ENCODE measurements around the gene DLEC1.
"Not testable (repeated sequence)": the region's sequence is repeated elsewhere in the genome, so short reads cannot be mapped to it uniquely, and the experiment has no call there.

The DLEC1 gene

DNA sequence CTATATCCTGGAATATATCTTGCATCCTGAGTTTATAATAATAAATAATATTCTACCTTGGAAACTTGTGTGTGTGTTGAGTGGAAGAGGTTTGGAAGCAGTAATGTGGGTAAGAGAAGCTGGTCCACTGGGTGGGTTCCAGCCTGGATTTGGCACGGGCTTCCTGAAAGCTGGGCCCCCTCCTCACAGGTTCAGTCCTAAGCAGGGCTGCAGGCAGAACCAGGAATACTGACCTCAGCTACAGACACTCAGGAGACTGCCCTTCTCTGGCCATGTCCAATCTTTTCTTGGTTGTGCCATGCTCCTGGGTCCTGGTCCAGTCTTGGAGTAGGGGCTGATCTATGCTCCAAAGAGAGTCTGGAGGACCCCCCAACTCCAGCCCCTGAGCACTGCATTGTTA is 104.0 kb downstream of the DLEC1 start:
- DNase-seq = no peak

DNA sequence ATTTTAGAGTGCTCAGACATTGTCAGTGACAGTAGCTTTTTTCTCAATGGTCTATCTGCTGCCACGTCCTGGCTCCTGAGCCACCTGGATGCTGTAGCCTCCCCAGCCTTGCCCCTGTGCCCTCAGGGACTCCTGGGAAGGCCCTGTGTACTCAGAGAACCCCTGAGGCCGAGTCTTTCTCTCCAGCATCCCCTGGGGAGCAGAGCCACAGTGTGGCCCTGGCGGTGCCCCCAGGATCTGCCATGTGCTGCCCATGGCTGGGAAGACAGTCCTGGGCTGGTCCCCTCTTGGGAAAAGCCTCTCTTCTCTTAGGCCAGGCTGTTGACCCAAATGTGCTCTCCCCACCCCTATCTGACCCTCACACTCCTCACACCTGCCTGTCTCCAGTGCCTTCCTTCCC is 104.5 kb downstream of the DLEC1 start:
- DNase-seq = no peak

DNA sequence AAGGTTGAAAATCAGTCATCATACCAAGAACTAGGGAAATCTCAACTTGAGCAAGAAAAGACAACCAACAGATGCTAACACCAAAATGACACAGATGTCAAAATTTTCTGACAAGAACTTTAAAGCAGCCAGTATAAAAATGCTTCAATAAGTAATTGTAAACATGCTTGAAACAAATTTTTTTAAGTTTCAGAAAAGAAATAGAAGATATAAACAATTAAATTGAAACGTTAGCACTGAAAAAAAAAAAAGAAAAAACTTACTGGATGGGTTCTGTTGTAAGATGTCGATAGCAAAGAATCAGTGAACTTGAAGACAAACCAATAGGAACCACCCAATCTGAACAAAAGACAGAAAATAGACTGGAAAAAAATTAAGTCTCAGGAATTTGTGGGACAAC is 107.5 kb downstream of the DLEC1 start:
- DNase-seq = no peak

- DNase-seq = peak; percentile 75
Measured at GRCh38 chr3:38147421-38147820, 108.4 kb downstream of the DLEC1 start.

DNA sequence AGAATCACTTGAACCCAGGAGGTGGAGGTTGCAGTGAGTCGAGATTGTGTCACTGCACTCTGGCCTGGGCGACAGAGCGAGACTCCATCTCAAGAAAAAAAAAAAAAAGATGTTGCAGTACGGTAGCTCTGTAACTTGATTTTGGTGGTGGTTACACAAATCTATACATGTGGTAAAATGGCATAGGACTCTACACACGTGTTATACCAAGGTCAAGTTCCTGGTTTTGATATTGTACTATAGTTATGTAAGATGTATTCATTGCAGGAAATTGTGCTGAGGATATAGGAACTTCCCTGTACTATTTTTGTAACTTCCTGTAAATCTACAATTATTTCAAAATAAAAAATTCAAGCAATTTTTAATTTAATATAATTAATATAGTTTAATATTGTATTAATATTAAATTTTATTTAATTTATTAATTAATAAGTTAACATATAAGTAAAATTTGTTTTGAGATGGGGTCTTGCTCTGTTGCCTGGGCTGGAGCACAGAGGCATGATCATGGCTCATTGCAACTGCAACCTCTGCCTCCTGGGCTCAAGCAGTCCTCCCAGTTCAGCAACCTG is 109.4 kb downstream of the DLEC1 start:
- DNase-seq = peak; percentile 92

GRCh38 chr3:38149708-38150107 is 110.7 kb downstream of the DLEC1 start:
- DNase-seq = peak; percentile 82

DNA sequence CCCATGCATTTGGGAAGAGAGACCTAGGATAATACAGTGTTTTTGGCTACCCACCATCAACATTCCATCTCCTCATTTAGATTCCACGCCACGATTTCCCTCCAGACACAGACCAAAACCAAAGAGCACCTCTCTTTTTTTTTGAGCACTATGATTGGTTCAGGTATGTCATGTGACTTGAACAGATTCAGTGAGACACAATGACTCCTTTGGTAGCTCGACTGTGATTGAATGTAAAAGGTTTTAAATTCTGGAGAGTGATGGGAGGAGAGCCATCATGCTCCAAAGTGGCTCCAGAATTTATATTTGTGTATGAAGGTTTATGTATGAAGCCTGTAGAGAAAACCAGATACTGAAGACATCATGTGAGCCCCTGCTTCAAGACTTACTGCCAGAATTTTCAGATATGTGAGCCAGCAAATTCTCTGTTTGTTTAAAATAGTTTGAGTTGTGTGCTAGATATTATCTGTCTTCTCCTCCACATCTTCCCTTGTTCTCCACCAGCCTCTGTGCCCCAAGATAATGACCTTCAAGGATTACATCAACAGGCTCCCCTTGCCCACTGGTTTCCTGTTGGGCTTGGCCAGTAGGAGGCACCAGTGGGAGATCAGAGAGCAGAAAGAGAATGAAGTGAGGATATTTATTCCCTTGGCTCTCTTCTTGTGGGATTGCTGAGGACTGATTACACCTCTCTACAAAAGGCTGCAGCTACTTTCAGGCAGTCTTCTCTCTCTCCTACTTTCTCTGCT is 111.9 kb downstream of the DLEC1 start:
- no peak for DNase-seq

- DNase-seq = no peak
Measured at GRCh38 chr3:38151667-38152265, 112.8 kb downstream of the DLEC1 start.

GRCh38 chr3:38152609-38153008 is 113.6 kb downstream of the DLEC1 start:
- no peak for DNase-seq

- no peak for DNase-seq
Measured at GRCh38 chr3:38153221-38153620, 114.2 kb downstream of the DLEC1 start.

- DNase-seq = no peak
Measured at GRCh38 chr3:38154033-38154494, 115.1 kb downstream of the DLEC1 start.

DNA sequence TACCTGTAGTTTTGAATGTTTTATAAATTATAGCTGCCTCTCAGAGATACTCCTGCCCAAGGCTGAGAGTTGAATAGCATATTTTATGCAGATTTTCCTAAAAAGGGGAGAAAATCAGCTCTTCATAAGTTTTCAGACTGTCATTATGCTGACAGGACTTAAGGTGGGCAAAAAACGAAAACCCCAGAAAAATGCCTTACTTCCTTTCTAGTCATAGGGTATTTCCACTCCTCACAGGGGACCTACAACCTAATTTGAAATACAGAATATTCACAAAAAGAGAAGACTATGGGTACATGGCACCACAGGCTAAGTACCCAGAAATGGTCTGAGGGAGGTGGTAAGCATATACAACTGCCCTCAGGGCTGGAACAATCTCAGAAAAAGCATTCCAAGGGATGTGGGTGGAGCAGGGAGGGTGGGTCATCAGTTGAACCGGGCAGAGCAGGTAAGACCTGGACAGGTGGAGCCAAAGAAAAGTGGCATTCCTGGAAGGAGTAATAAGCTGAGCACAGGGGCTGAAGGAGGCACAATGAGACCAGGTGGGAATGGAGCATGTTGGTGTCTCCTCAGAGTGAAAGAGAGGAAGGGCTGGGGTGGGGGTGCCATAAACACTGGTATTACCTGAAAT is 115.7 kb downstream of the DLEC1 start:
- no peak for DNase-seq

DNA sequence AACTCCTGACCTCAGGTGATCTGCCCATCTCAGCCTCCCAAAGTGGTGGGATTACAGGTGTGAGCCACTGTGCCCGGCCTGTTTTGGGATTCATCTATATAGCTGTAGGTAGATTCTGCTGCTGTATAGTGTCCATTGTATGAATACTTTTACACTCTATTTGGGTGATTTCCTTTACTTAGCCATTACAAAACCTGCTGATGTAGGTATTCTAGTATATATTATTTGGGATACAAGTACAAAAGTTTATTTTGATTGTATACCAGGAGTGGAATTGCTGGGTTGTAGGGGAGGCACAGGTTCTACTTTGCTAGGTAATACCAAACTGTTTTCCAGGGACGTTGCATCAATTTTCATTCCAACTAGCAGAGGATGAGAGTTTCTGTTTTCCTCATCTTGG is 116.8 kb downstream of the DLEC1 start:
- no peak for DNase-seq

- DNase-seq = no peak
Measured at GRCh38 chr3:38157117-38157516, 118.1 kb downstream of the DLEC1 start.

GRCh38 chr3:38157595-38157994 is 118.6 kb downstream of the DLEC1 start:
- no peak for DNase-seq

- DNase-seq = no peak
Measured at GRCh38 chr3:38158472-38158871, 119.5 kb downstream of the DLEC1 start.

GRCh38 chr3:38160704-38161103 is 121.7 kb downstream of the DLEC1 start:
- not testable (repeated sequence) for DNase-seq

- DNase-seq = no peak
Measured at GRCh38 chr3:38163117-38163840, 124.3 kb downstream of the DLEC1 start.

DNA sequence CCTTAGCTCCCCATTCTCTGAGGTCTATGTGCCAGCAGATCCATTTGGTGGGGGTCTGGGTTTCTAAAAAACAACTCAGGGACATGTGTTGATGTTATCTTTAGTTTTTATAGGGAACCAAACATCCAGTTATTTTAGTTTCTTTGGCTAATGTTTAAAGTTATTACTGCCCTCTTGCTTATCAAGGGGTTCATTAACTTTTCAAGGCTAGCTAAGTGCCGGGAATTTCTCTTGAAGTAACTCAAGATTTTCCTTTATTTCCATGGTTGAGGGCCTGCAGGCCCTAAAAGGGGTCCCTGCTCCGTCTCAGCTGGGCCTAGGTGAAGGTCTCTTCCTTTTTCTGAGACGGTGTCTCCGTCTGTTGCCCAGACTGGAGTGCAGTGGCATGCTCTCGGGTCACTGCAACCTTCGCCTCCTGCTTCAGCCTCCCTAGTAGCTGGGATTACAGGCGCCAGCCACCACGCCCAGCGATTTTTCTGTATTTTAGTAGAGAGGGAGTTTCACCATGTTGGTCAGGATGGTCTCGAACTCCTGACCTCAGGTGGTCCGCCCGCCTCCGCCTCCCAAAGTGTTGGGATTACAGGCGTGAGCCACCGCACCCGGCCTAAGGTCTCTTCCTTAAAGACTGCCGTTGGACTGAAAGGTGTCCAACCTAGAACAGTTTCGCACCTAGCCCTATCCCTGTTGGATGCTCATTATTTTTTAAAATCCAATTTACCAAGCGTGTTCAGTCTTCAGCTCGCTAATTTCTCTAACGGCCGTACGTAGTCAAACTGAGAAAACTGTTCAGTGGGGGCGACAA is 125.0 kb downstream of the DLEC1 start:
- DNase-seq = no peak

GRCh38 chr3:38164643-38164951 is 125.6 kb downstream of the DLEC1 start:
- no peak for DNase-seq

DNA sequence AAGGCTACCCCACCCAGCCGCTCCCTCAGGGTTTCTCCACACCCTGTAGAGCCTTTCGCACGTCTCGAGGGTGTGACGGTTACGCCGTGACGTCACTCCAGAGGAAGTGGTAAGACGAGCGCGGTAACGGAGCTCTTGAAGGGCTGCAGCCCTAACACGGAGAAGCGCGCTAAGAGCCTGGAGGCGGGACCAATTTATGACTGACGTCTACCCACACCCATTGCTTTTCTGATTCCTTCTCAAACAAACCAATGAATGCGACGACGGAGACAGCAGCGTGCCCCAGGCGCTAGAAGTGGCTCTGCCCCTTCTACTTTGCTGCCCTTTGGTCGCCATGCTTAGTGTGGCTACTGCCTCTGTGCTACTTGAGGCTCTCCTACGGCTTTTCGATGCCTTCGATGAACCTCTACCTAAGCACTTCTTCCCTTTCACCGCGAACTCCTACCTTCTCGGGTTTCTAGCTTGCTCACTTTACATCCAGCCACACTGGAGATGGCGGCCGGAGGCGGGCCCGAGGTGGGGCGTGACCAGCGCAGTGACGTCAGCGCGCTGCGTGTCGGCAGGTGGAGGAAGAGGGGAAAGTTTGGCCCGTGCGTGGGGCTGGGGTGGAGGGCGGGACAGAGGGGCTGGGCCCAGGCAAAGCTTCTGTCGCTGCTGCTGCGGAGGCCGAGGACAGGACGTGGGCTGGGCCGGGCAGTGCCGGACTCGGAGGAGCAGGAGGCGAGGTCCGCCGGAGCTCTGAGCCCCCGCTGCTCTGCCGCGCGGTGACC is 126.1 kb downstream of the DLEC1 start, which contains the start of gene OXSR1:
OXSR1 (plus strand) TSS at position 586 of the 770 bp plus-strand sequence. CDS start 340 bp downstream, outside the sequence.
- peak; percentile 99 for DNase-seq
